ENCODE data around the gene CHCHD6. TPM values are rescaled to one million over a fixed set of nuclear protein-coding genes. Genes with fewer than 3 reads are reported as not detected.

The CHCHD6 gene
- total RNA-seq, 1 experiment from 2014 or later = 40.9 TPM

DNA sequence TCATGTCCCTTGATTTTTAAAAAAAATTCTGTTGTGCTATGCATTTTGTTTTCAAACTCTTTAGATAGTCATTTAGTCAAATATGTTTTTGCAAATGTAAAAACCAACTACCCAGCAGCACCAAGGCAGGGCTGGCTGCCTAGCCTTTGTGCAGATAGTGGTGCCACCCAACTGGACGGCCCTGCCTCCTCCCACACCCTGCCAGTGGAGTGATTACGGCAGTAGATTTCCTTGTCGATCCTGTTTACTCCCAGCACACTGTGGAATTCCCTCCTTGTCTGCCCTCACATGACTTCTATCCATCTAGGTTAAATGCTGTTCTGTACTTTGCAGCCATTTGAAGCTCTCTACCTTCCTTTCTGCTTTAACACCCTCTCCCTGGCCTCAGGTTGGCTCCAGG, 199.5 kb downstream of the CHCHD6 start:
- ATAC-seq (no peak), DNase-seq (ENCODE audit: low spot score) (no peak)
- POLR2A ChIA-PET = no interaction called here
- Mint-ChIP-seq H3K4me1 (no peaks in the 10 kb centered on the region), H3K36me3 (0 out of 2 replicates have a peak, but pooled peaks cover 2% of the 10 kb centered on the region), H3K27ac (no peak overlapping the region), H3K4me3 (no peak overlapping the region), H3K9me3 (no peaks in the 10 kb centered on the region), H3K27me3 (ENCODE audit: low read depth) (no peaks in the 10 kb centered on the region)
- TF ChIP-seq NR2C2 (CRISPR knock-in tag; IDR thresholded peaks at IDR 0.05) = no peak
- no peak for TF ChIP-seq TEAD4 (CRISPR knock-in tag; IDR thresholded peaks at IDR 0.05)
- TF ChIP-seq, protein P1, sequence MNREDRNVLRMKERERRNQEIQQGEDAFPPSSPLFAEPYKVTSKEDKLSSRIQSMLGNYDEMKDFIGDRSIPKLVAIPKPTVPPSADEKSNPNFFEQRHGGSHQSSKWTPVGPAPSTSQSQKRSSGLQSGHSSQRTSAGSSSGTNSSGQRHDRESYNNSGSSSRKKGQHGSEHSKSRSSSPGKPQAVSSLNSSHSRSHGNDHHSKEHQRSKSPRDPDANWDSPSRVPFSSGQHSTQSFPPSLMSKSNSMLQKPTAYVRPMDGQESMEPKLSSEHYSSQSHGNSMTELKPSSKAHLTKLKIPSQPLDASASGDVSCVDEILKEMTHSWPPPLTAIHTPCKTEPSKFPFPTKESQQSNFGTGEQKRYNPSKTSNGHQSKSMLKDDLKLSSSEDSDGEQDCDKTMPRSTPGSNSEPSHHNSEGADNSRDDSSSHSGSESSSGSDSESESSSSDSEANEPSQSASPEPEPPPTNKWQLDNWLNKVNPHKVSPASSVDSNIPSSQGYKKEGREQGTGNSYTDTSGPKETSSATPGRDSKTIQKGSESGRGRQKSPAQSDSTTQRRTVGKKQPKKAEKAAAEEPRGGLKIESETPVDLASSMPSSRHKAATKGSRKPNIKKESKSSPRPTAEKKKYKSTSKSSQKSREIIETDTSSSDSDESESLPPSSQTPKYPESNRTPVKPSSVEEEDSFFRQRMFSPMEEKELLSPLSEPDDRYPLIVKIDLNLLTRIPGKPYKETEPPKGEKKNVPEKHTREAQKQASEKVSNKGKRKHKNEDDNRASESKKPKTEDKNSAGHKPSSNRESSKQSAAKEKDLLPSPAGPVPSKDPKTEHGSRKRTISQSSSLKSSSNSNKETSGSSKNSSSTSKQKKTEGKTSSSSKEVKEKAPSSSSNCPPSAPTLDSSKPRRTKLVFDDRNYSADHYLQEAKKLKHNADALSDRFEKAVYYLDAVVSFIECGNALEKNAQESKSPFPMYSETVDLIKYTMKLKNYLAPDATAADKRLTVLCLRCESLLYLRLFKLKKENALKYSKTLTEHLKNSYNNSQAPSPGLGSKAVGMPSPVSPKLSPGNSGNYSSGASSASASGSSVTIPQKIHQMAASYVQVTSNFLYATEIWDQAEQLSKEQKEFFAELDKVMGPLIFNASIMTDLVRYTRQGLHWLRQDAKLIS (CRISPR knock-in tag; IDR thresholded peaks at IDR 0.05; ENCODE audit: borderline replicate concordance) = no peak
- TF ChIP-seq CBFB (CRISPR knock-in tag; IDR thresholded peaks at IDR 0.05; ENCODE audit: low read depth) = no peak
- no peak for TF ChIP-seq HMGA2 (CRISPR knock-in tag; IDR thresholded peaks at IDR 0.05)
- TF ChIP-seq ZNF121 (CRISPR knock-in tag; IDR thresholded peaks at IDR 0.05) = no peak
- TF ChIP-seq, protein P2, sequence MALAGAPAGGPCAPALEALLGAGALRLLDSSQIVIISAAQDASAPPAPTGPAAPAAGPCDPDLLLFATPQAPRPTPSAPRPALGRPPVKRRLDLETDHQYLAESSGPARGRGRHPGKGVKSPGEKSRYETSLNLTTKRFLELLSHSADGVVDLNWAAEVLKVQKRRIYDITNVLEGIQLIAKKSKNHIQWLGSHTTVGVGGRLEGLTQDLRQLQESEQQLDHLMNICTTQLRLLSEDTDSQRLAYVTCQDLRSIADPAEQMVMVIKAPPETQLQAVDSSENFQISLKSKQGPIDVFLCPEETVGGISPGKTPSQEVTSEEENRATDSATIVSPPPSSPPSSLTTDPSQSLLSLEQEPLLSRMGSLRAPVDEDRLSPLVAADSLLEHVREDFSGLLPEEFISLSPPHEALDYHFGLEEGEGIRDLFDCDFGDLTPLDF (CRISPR knock-in tag; IDR thresholded peaks at IDR 0.05) = no peak
- TF ChIP-seq NFYB (CRISPR knock-in tag; conservative IDR thresholded peaks at IDR 0.05; ENCODE audit: low read depth) = no peak
- no peak for TF ChIP-seq FOXJ3 (CRISPR knock-in tag; IDR thresholded peaks at IDR 0.05; ENCODE audit: borderline replicate concordance)
- TF ChIP-seq FOXK1 (CRISPR knock-in tag; IDR thresholded peaks at IDR 0.05) = no peak
- no peak for TF ChIP-seq RELA (CRISPR knock-in tag; IDR thresholded peaks at IDR 0.05; ENCODE audit: borderline replicate concordance)
- TF ChIP-seq ZNF423 (CRISPR knock-in tag; IDR thresholded peaks at IDR 0.05) = no peak
- TF ChIP-seq, protein P3, sequence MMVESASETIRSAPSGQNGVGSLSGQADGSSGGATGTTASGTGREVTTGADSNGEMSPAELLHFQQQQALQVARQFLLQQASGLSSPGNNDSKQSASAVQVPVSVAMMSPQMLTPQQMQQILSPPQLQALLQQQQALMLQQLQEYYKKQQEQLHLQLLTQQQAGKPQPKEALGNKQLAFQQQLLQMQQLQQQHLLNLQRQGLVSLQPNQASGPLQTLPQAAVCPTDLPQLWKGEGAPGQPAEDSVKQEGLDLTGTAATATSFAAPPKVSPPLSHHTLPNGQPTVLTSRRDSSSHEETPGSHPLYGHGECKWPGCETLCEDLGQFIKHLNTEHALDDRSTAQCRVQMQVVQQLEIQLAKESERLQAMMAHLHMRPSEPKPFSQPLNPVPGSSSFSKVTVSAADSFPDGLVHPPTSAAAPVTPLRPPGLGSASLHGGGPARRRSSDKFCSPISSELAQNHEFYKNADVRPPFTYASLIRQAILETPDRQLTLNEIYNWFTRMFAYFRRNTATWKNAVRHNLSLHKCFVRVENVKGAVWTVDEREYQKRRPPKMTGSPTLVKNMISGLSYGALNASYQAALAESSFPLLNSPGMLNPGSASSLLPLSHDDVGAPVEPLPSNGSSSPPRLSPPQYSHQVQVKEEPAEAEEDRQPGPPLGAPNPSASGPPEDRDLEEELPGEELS (CRISPR knock-in tag; IDR thresholded peaks at IDR 0.05) = no peak
- no peak for TF ChIP-seq ESRRA (CRISPR knock-in tag; IDR thresholded peaks at IDR 0.05; ENCODE audit: borderline replicate concordance)
- TF ChIP-seq ETV6 (CRISPR knock-in tag; IDR thresholded peaks at IDR 0.05) = no peak
- no peak for TF ChIP-seq JUN (CRISPR knock-in tag; IDR thresholded peaks at IDR 0.05)
- TF ChIP-seq, protein P4, sequence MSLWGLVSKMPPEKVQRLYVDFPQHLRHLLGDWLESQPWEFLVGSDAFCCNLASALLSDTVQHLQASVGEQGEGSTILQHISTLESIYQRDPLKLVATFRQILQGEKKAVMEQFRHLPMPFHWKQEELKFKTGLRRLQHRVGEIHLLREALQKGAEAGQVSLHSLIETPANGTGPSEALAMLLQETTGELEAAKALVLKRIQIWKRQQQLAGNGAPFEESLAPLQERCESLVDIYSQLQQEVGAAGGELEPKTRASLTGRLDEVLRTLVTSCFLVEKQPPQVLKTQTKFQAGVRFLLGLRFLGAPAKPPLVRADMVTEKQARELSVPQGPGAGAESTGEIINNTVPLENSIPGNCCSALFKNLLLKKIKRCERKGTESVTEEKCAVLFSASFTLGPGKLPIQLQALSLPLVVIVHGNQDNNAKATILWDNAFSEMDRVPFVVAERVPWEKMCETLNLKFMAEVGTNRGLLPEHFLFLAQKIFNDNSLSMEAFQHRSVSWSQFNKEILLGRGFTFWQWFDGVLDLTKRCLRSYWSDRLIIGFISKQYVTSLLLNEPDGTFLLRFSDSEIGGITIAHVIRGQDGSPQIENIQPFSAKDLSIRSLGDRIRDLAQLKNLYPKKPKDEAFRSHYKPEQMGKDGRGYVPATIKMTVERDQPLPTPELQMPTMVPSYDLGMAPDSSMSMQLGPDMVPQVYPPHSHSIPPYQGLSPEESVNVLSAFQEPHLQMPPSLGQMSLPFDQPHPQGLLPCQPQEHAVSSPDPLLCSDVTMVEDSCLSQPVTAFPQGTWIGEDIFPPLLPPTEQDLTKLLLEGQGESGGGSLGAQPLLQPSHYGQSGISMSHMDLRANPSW (CRISPR knock-in tag; conservative IDR thresholded peaks at IDR 0.05; ENCODE audit: low read depth) = no peak
- CTCF ChIA-PET = no interaction called here

DNA sequence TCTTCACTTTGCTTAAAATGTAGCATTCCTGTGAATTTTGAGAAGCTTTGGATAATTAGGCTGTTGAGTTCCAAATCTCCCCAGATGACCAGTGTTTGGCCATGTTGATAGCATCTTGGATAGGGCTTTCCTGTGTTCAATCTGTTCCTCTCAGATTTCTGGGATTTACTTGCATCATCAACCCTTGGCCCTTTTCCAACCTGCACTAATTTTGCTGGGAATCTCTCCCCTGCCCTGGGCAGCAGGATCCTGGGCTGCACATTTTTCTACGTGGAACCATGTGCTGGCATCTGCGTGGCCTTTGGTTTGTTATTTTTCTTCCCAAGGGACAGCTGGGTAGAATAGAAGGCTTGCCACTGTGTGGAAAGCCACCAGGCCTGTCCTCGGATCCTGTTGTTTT, 203.5 kb downstream of the CHCHD6 start:
- Mint-ChIP-seq H3K36me3 (no peaks in the 10 kb centered on the region), H3K4me3 (no peak overlapping the region), H3K27me3 (ENCODE audit: low read depth) (no peaks in the 10 kb centered on the region), H3K4me1 (peaks cover 8% of the 10 kb centered on the region), H3K9me3 (no peaks in the 10 kb centered on the region), H3K27ac (no peak overlapping the region)
- ATAC-seq (no peak), DNase-seq (ENCODE audit: low spot score) (no peak)
- ChIA-PET POLR2A (no interaction called here), CTCF (no interaction called here)
- no peak for TF ChIP-seq OVOL2 (CRISPR knock-in tag; IDR thresholded peaks at IDR 0.05; ENCODE audit: borderline replicate concordance)
- TF ChIP-seq, protein P5, sequence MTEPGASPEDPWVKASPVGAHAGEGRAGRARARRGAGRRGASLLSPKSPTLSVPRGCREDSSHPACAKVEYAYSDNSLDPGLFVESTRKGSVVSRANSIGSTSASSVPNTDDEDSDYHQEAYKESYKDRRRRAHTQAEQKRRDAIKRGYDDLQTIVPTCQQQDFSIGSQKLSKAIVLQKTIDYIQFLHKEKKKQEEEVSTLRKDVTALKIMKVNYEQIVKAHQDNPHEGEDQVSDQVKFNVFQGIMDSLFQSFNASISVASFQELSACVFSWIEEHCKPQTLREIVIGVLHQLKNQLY (CRISPR knock-in tag; IDR thresholded peaks at IDR 0.05) = no peak
- TF ChIP-seq EMX1 (CRISPR knock-in tag; IDR thresholded peaks at IDR 0.05) = no peak
- TF ChIP-seq, protein P6, sequence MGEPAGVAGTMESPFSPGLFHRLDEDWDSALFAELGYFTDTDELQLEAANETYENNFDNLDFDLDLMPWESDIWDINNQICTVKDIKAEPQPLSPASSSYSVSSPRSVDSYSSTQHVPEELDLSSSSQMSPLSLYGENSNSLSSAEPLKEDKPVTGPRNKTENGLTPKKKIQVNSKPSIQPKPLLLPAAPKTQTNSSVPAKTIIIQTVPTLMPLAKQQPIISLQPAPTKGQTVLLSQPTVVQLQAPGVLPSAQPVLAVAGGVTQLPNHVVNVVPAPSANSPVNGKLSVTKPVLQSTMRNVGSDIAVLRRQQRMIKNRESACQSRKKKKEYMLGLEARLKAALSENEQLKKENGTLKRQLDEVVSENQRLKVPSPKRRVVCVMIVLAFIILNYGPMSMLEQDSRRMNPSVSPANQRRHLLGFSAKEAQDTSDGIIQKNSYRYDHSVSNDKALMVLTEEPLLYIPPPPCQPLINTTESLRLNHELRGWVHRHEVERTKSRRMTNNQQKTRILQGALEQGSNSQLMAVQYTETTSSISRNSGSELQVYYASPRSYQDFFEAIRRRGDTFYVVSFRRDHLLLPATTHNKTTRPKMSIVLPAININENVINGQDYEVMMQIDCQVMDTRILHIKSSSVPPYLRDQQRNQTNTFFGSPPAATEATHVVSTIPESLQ (CRISPR knock-in tag; IDR thresholded peaks at IDR 0.05) = no peak
- no peak for TF ChIP-seq NFYB (CRISPR knock-in tag; conservative IDR thresholded peaks at IDR 0.05; ENCODE audit: low read depth)

Measured in WTC11 (cell line).